HCT116 (cell line): ENCODE data around the gene SEMA3E. TPM values are rescaled to one million over a fixed set of nuclear protein-coding genes. Genes with fewer than 3 reads are reported as not detected.

Experiments used
- ATAC-seq: fragments of 200-7000 bp; cut with Tn5 transposase; 2 replicates; pipeline ENCODE4 v1.9.1; 2020; ENCODE audit warnings: mild to moderate bottlenecking, moderate library complexity
- BruUV-seq: library from RNA; stranded (reverse); fragments of 400-500 nt; replicated peaks from 2 replicates; lab custom pipeline; 2021; lab: Mats Ljungman, UMichigan
- CTCF ChIA-PET: fragments of 300-600 bp; sonication (Branson Sonifier 250); formaldehyde crosslinking; loops from one replicate; lab custom pipeline; 2021; ENCODE audit warnings: antibody characterized with exemption; lab: Charles Lee
- POLR2A ChIA-PET: fragments of 300-600, 350-600 bp; sonication (Branson Sonifier 250); formaldehyde crosslinking; loops from one replicate; lab custom pipeline; 2021; ENCODE audit warnings: antibody characterized with exemption; lab: Charles Lee
- RAD21 ChIA-PET, 2 experiments: fragments of 300-600 bp; sonication (Branson Sonifier 250); formaldehyde crosslinking; loops; one replicate each; lab custom pipeline; 2023; ENCODE audit warnings: low total read pairs in 2 of 2; ENCODE audit not compliant: uncharacterized antibody in 2 of 2, unreplicated experiment in 2 of 2, low non-redundant PET in 1 of 2; lab: Charles Lee
- DNase-seq: peaks from one replicate; pipeline ENCODE4 v3.0.0-alpha.2; 2010; ENCODE audit warnings: low read depth, low spot score
- H2AFZ ChIP-seq: fragments of 200-600 bp; shearing (Covaris generic), sonication (generic); 2 replicates; pipeline ENCODE4 v1.6.1; 2017; ENCODE audit warnings: low read depth, mixed run types, mixed read lengths, antibody characterized with exemption, low read length; ENCODE audit not compliant: poor library complexity, severe bottlenecking
- H3K27ac ChIP-seq: 2 replicates; pipeline ENCODE4 v1.5.1; 2012; ENCODE audit warnings: low read depth, low read length
- H3K27me3 ChIP-seq: fragments of 200-600 bp; sonication (generic); 2 replicates; pipeline ENCODE4 v1.6.1; 2016; ENCODE audit warnings: mixed run types, low read length, mixed read lengths; ENCODE audit not compliant: insufficient read depth
- H3K36me3 ChIP-seq, 2 experiments: fragments of 200-500 bp in 1 of 2; fragments of 200-600 bp in 1 of 2; sonication (Bioruptor generic) in 1 of 2; sonication (generic) in 1 of 2; 2 replicates each; pipeline versions ENCODE4 v1.5.1 to v1.6.1; 2014 to 2016; ENCODE audit warnings: low read length in 2 of 2, inconsistent platforms in 1 of 2, mixed read lengths in 1 of 2, mixed run types in 1 of 2; ENCODE audit not compliant: insufficient read depth in 2 of 2, control insufficient read depth in 1 of 2
- H3K4me1 ChIP-seq, 2 experiments: fragments of 200-600 bp in 1 of 2; sonication (generic) in 1 of 2; 2 replicates each; pipeline versions ENCODE4 v1.5.1 to v1.6.1; 2012 to 2017; ENCODE audit warnings: low read length in 2 of 2, inconsistent platforms in 1 of 2, mild to moderate bottlenecking in 1 of 2, mixed read lengths in 1 of 2, mixed run types in 1 of 2, moderate library complexity in 1 of 2; ENCODE audit not compliant: insufficient read depth in 2 of 2, control insufficient read depth in 1 of 2
- H3K4me2 ChIP-seq: fragments of 200-600 bp; sonication (generic); 2 replicates; pipeline ENCODE4 v1.6.1; 2017; ENCODE audit warnings: mixed run types, low read length, mixed read lengths
- H3K4me3 ChIP-seq, 2 experiments: fragments of 200-600 bp in 1 of 2; sonication (generic) in 1 of 2; replicated peaks in 1 of 2; 2 replicates each; pipeline ENCODE4 v1.5.1; 2011 to 2016; ENCODE audit warnings: low read length in 2 of 2, control low read depth in 1 of 2, low read depth in 1 of 2, mild to moderate bottlenecking in 1 of 2, mixed read lengths in 1 of 2, mixed run types in 1 of 2
- H3K79me2 ChIP-seq: fragments of 200-600 bp; sonication (generic); 2 replicates; pipeline ENCODE4 v1.6.1; 2017; ENCODE audit warnings: mild to moderate bottlenecking, mixed run types, low read length, moderate library complexity, mixed read lengths; ENCODE audit not compliant: insufficient read depth
- H3K9ac ChIP-seq: fragments of 200-600 bp; sonication (generic); 2 replicates; pipeline ENCODE4 v1.6.1; 2016; ENCODE audit warnings: low read length, mixed read lengths
- H3K9me2 ChIP-seq: fragments of 200-600 bp; sonication (generic), shearing (Covaris generic); 2 replicates; pipeline ENCODE4 v1.6.1; 2017; ENCODE audit warnings: mixed run types, mild to moderate bottlenecking, moderate library complexity; ENCODE audit not compliant: insufficient read depth
- H3K9me3 ChIP-seq, 2 experiments: fragments of 200-500 bp in 1 of 2; fragments of 200-600 bp in 1 of 2; sonication (Bioruptor generic) in 1 of 2; sonication (generic) in 1 of 2; 2 replicates each; pipeline ENCODE4 v1.6.1; 2014 to 2017; ENCODE audit warnings: low read length in 2 of 2, mixed read lengths in 2 of 2, inconsistent platforms in 1 of 2, low read depth in 1 of 2, mild to moderate bottlenecking in 1 of 2, mixed run types in 1 of 2, moderate library complexity in 1 of 2; ENCODE audit not compliant: control insufficient read depth in 1 of 2, insufficient read depth in 1 of 2
- H4K20me1 ChIP-seq: fragments of 200-600 bp; sonication (generic), shearing (Covaris generic); 2 replicates; pipeline ENCODE4 v1.6.1; 2017; ENCODE audit warnings: mixed run types, mild to moderate bottlenecking, moderate library complexity; ENCODE audit not compliant: insufficient read depth
- EGR1 ChIP-seq: IDR thresholded peaks from 2 replicates; pipeline ENCODE4 v1.6.1; 2012; ENCODE audit warnings: low read depth
- EZH2 ChIP-seq: fragments of 200-600 bp; sonication (generic); IDR thresholded peaks from 2 replicates; pipeline ENCODE4 v1.6.1; 2017; ENCODE audit warnings: antibody characterized with exemption, mixed run types
- FOSL1 ChIP-seq: IDR thresholded peaks from 2 replicates; pipeline ENCODE4 v1.6.1; 2012; ENCODE audit warnings: low read depth
- MAX ChIP-seq: IDR thresholded peaks from 2 replicates; pipeline ENCODE4 v1.6.1; 2012
- RAD21 ChIP-seq: IDR thresholded peaks from 2 replicates; pipeline ENCODE4 v1.6.1; 2012; ENCODE audit warnings: low read depth, mild to moderate bottlenecking
- TCF7L2 ChIP-seq: IDR thresholded peaks from 2 replicates; pipeline ENCODE4 v1.7.0; 2011; ENCODE audit warnings: borderline replicate concordance, inconsistent platforms; ENCODE audit not compliant: insufficient read depth, insufficient read length; ENCODE audit errors: extremely low read depth
- intact Hi-C: fragments of 100-400 bp; cut with micrococcal nuclease; formaldehyde crosslinking; loops from 2 replicates; pipeline ENCODE4 v1.10.0; 2022
- total RNA-seq: library from RNA; stranded (reverse); gene quantifications from one replicate; pipeline ENCODE4 v1.2.1, GENCODE V29; 2021; ENCODE audit not compliant: unreplicated experiment

The SEMA3E gene
- total RNA-seq, 1 experiment from 2014 or later, result 1.6 TPM

- H3K4me2 ChIP-seq, result no peak overlapping the region
- CTCF ChIA-PET, result no interaction called here
- DNase-seq (no peak), ATAC-seq (no peak)
- RAD21 ChIA-PET, result no interaction called here
- H4K20me1 ChIP-seq, result no peaks in the 10 kb centered on the region
- H3K9ac ChIP-seq, result no peak overlapping the region
- intact Hi-C loops, result no loop called here
- H3K27ac ChIP-seq, result no peak overlapping the region
- no peaks in the 10 kb centered on the region for H3K79me2 ChIP-seq
- TF ChIP-seq FOSL1 (no peak), MAX (no peak), TCF7L2 (no peak)
- H3K27me3 ChIP-seq, result no peaks in the 10 kb centered on the region
- BruUV-seq, result no TSS peak
- no peak overlapping the region for H3K4me3 ChIP-seq
- POLR2A ChIA-PET, result no interaction called here
- no peaks in the 10 kb centered on the region for H3K36me3 ChIP-seq
- no peaks in the 10 kb centered on the region for H3K4me1 ChIP-seq
- H3K9me2 ChIP-seq, result no peaks in the 10 kb centered on the region
- no peaks in the 10 kb centered on the region for H3K9me3 ChIP-seq
- H2AFZ ChIP-seq, result no peak overlapping the region
These were observed 162.0 kb downstream of the SEMA3E start for GRCh38 chr7:83486957-83487356.

- Histone ChIP-seq H3K4me3 (no peak overlapping the region), H3K9ac (no peak overlapping the region), H3K36me3 (no peaks in the 10 kb centered on the region), H3K79me2 (no peaks in the 10 kb centered on the region), H3K9me3 (no peaks in the 10 kb centered on the region), H3K27me3 (no peaks in the 10 kb centered on the region), H3K27ac (no peak overlapping the region), H3K4me1 (no peaks in the 10 kb centered on the region), H2AFZ (no peak overlapping the region), H4K20me1 (no peaks in the 10 kb centered on the region), H3K4me2 (no peak overlapping the region), H3K9me2 (no peaks in the 10 kb centered on the region)
- no TSS peak for BruUV-seq
- ChIA-PET CTCF (no interaction called here), RAD21 (no interaction called here), POLR2A (no interaction called here)
- TF ChIP-seq RAD21 (no peak), EGR1 (no peak), MAX (no peak), EZH2 (no peak)
- intact Hi-C loops, result no loop called here
- ATAC-seq (no peak), DNase-seq (no peak)
These were observed 162.4 kb downstream of the SEMA3E start for GRCh38 chr7:83486536-83486935.
